HEK293 (cell line): ENCODE results near the gene LRRC8D.

ENCODE experiments used
- CTCF ChIA-PET: fragments of 350-600 bp; formaldehyde crosslinking; extraction: SDS; loops from one replicate; lab custom pipeline; 2021; ENCODE audit warnings: antibody characterized with exemption; lab: Yijun Ruan, JAX
- POLR2A ChIA-PET: fragments of 300-600 bp; formaldehyde crosslinking; extraction: SDS; loops from one replicate; lab custom pipeline; 2020; ENCODE audit warnings: antibody characterized with exemption, inconsistent platforms; lab: Yijun Ruan, JAX
- H3K27ac ChIP-seq: fragments of 200-500 bp; sonication (Bioruptor generic); 2 replicates; pipeline ENCODE4 v1.5.1; 2014; ENCODE audit warnings: low read depth, low read length, control low read depth, inconsistent platforms; ENCODE audit errors: extremely low read depth
- H3K36me3 ChIP-seq, 2 experiments: fragments of 200-500 bp in 1 of 2; sonication (Bioruptor generic) in 1 of 2; 1 replicate in 1 of 2; 2 replicates in 1 of 2; pipeline ENCODE4 v1.5.1; 2014 to 2017; ENCODE audit warnings: inconsistent platforms in 2 of 2, low read length in 2 of 2; ENCODE audit not compliant: control insufficient read depth in 2 of 2, insufficient read depth in 1 of 2
- H3K4me1 ChIP-seq: fragments of 200-500 bp; sonication (Bioruptor generic); 2 replicates; pipeline ENCODE4 v1.5.1; 2014; ENCODE audit warnings: mild to moderate bottlenecking, low read length, inconsistent platforms; ENCODE audit not compliant: control insufficient read depth, insufficient read depth
- H3K4me3 ChIP-seq: 2 replicates; pipeline ENCODE4 v1.5.1; 2011; ENCODE audit warnings: low read depth, mild to moderate bottlenecking, control low read depth, low read length, moderate library complexity
- H3K9me3 ChIP-seq: fragments of 200-500 bp; sonication (Bioruptor generic); 2 replicates; pipeline ENCODE4 v1.5.1; 2014; ENCODE audit warnings: low read depth, low read length, inconsistent platforms; ENCODE audit not compliant: control insufficient read depth, insufficient read depth
- GLI2 ChIP-seq: fragments of 450-650 bp; formaldehyde crosslinking; IDR thresholded peaks from 2 replicates; pipeline ENCODE4; 2017; ENCODE audit warnings: missing biosample characterization, missing genetic modification characterization, low read depth, borderline replicate concordance
- HOXA7 ChIP-seq: sonication (generic); formaldehyde crosslinking; IDR thresholded peaks from 2 replicates; pipeline ENCODE4 v1.8.1; 2022; ENCODE audit warnings: missing genetic modification reagents, borderline replicate concordance
- KLF10 ChIP-seq: fragments of 450-650 bp; IDR thresholded peaks from 2 replicates; pipeline ENCODE4 v1.5.1; 2018; ENCODE audit warnings: missing biosample characterization, mild to moderate bottlenecking, missing genetic modification characterization
- KLF16 ChIP-seq: fragments of 450-650 bp; formaldehyde crosslinking; IDR thresholded peaks from 2 replicates; pipeline ENCODE4 v1.5.1; 2017; ENCODE audit warnings: missing biosample characterization, missing genetic modification characterization
- KLF17 ChIP-seq: fragments of 450-650 bp; formaldehyde crosslinking; IDR thresholded peaks from 2 replicates; pipeline ENCODE4 v1.5.1; 2016; ENCODE audit warnings: missing biosample characterization, missing genetic modification characterization
- KLF8 ChIP-seq: fragments of 450-650 bp; formaldehyde crosslinking; IDR thresholded peaks from 2 replicates; pipeline ENCODE4 v1.5.1; 2016; ENCODE audit warnings: missing biosample characterization, missing genetic modification characterization
- OSR2 ChIP-seq: fragments of 450-650 bp; formaldehyde crosslinking; IDR thresholded peaks from 2 replicates; pipeline ENCODE4 v1.5.1; 2016; ENCODE audit warnings: missing biosample characterization, missing genetic modification characterization
- OVOL3 ChIP-seq: fragments of 450-650 bp; formaldehyde crosslinking; IDR thresholded peaks from 2 replicates; pipeline ENCODE4 v1.5.1; 2016; ENCODE audit warnings: missing biosample characterization, missing genetic modification characterization
- PRDM1 ChIP-seq: fragments of 450-650 bp; formaldehyde crosslinking; IDR thresholded peaks from 2 replicates; pipeline ENCODE4; 2016; ENCODE audit warnings: missing biosample characterization, missing genetic modification characterization
- SCRT1 ChIP-seq: fragments of 450-650 bp; formaldehyde crosslinking; IDR thresholded peaks from 2 replicates; pipeline ENCODE4 v1.5.1; 2016; ENCODE audit warnings: missing biosample characterization, missing genetic modification characterization, borderline replicate concordance
- WT1 ChIP-seq: fragments of 450-650 bp; formaldehyde crosslinking; IDR thresholded peaks from 2 replicates; pipeline ENCODE4 v1.5.1; 2016; ENCODE audit warnings: missing biosample characterization, missing genetic modification characterization
- ZBTB44 ChIP-seq: fragments of 450-650 bp; IDR thresholded peaks from 2 replicates; pipeline ENCODE4 v1.5.1; 2018; ENCODE audit warnings: missing biosample characterization, mild to moderate bottlenecking, missing genetic modification characterization
- ZFP41 ChIP-seq: fragments of 450-650 bp; formaldehyde crosslinking; IDR thresholded peaks from 2 replicates; pipeline ENCODE4 v1.5.1; 2016; ENCODE audit warnings: missing biosample characterization, missing genetic modification characterization, borderline replicate concordance
- ZNF19 ChIP-seq: fragments of 450-650 bp; formaldehyde crosslinking; IDR thresholded peaks from 2 replicates; pipeline ENCODE4; 2016; ENCODE audit warnings: missing biosample characterization, missing genetic modification characterization, low read depth
- ZNF239 ChIP-seq: fragments of 450-650 bp; formaldehyde crosslinking; IDR thresholded peaks from 2 replicates; pipeline ENCODE4 v1.5.1; 2016; ENCODE audit warnings: missing biosample characterization, missing genetic modification characterization
- ZNF248 ChIP-seq: fragments of 450-650 bp; formaldehyde crosslinking; IDR thresholded peaks from 2 replicates; pipeline ENCODE4 v1.5.1; 2017; ENCODE audit warnings: missing biosample characterization, missing genetic modification characterization
- ZNF350 ChIP-seq: fragments of 450-650 bp; formaldehyde crosslinking; IDR thresholded peaks from 2 replicates; pipeline ENCODE4 v1.5.0; 2017; ENCODE audit warnings: missing biosample characterization, mild to moderate bottlenecking, missing genetic modification characterization
- ZNF366 ChIP-seq: fragments of 450-650 bp; formaldehyde crosslinking; conservative IDR thresholded peaks from 2 replicates; pipeline ENCODE4 v1.5.1; 2016; ENCODE audit warnings: missing biosample characterization, missing genetic modification characterization
- ZNF600 ChIP-seq: fragments of 450-650 bp; formaldehyde crosslinking; IDR thresholded peaks from 2 replicates; pipeline ENCODE4 v1.5.1; 2016; ENCODE audit warnings: missing biosample characterization, missing genetic modification characterization
- ZNF624 ChIP-seq: fragments of 450-650 bp; formaldehyde crosslinking; IDR thresholded peaks from 2 replicates; pipeline ENCODE4 v1.5.1; 2017; ENCODE audit warnings: missing biosample characterization, missing genetic modification characterization
- ZNF629 ChIP-seq: fragments of 450-650 bp; formaldehyde crosslinking; IDR thresholded peaks from 2 replicates; pipeline ENCODE4 v1.5.1; 2017; ENCODE audit warnings: missing biosample characterization, missing genetic modification characterization
- ZNF707 ChIP-seq: fragments of 450-650 bp; formaldehyde crosslinking; IDR thresholded peaks from 2 replicates; pipeline ENCODE4 v1.5.1; 2016; ENCODE audit warnings: missing biosample characterization, missing genetic modification characterization
- ZSCAN16 ChIP-seq: fragments of 450-650 bp; formaldehyde crosslinking; IDR thresholded peaks from 2 replicates; pipeline ENCODE4 v1.5.1; 2016; ENCODE audit warnings: missing biosample characterization, missing genetic modification characterization
- ZSCAN5A ChIP-seq: fragments of 450-650 bp; formaldehyde crosslinking; IDR thresholded peaks from 2 replicates; pipeline ENCODE4 v1.5.1; 2016; ENCODE audit warnings: missing biosample characterization, missing genetic modification characterization
- ZXDB ChIP-seq: fragments of 450-650 bp; formaldehyde crosslinking; IDR thresholded peaks from 2 replicates; pipeline ENCODE4 v1.5.1; 2016; ENCODE audit warnings: missing biosample characterization, missing genetic modification characterization

The LRRC8D gene

GRCh38 chr1:89871768-89872473 is 51.1 kb downstream of the LRRC8D start:
- no peak overlapping the region for H3K27ac ChIP-seq
- ChIA-PET CTCF (interaction anchor here (1.5 kb wide), 1 partner anchor 10 kb away, joined by 5 read pairs; no protein-coding TSS in a partner anchor), POLR2A (no interaction called here)
- TF ChIP-seq SCRT1 (tag by site-specific recombination): no peak
- TF ChIP-seq ZFP41 (tag by site-specific recombination): no peak
- TF ChIP-seq PRDM1 (tag by site-specific recombination): peak; percentile 56; the same call in 1 of the 2 replicates
- TF ChIP-seq ZNF629: peak; percentile 18; the same call in 1 of the 2 replicates
- TF ChIP-seq OVOL3 (tag by site-specific recombination): no peak
- no peak for TF ChIP-seq ZNF624 (tag by site-specific recombination)
- TF ChIP-seq ZNF350 (tag by site-specific recombination): no peak
- no peak for TF ChIP-seq ZNF19 (tag by site-specific recombination)
- TF ChIP-seq ZNF707 (tag by site-specific recombination): no peak
- no peak for TF ChIP-seq WT1 (tag by site-specific recombination)
- peak; percentile 75 for TF ChIP-seq ZNF600
- no peak for TF ChIP-seq ZSCAN5A (tag by site-specific recombination)
- no peak for TF ChIP-seq KLF17 (tag by site-specific recombination)
- TF ChIP-seq ZXDB (tag by site-specific recombination): 0 out of 2 replicates have a peak, but pooled peaks have one; percentile 25
- TF ChIP-seq OSR2: no peak
- no peak for TF ChIP-seq ZSCAN16 (tag by site-specific recombination)
- TF ChIP-seq ZNF239 (tag by site-specific recombination): peak; percentile 67; the same call in 1 of the 2 replicates
- peak; percentile 77 for TF ChIP-seq ZBTB44
- TF ChIP-seq HOXA7 (CRISPR knock-in tag): no peak
- no peak for TF ChIP-seq GLI2 (tag by site-specific recombination)
- no peak for TF ChIP-seq KLF10
- TF ChIP-seq KLF16 (tag by site-specific recombination): no peak
- 0 out of 2 replicates have a peak, but pooled peaks have one; percentile 12 for TF ChIP-seq KLF8 (tag by site-specific recombination)
- TF ChIP-seq ZNF366: peak; percentile 64
- no peak for TF ChIP-seq ZNF248 (tag by site-specific recombination)
- no peak overlapping the region for H3K4me3 ChIP-seq
- H3K4me1 ChIP-seq: no peaks in the 10 kb centered on the region
- no peaks in the 10 kb centered on the region for H3K9me3 ChIP-seq
- peaks cover 0 to 10% of the 10 kb centered on the region in 2 experiments; a peak in 2 of 3 replicates for H3K36me3 ChIP-seq
